ENCODE measurements around the gene CRTAC1. TPM values are rescaled to one million over a fixed set of nuclear protein-coding genes. Genes with fewer than 3 reads are reported as not detected.
A peak's percentile ranks its signal among the peaks of the same experiment; 100 is the strongest.

CRTAC1 gene
- polyA plus RNA-seq, 1 of the 3 experiments (the other 2 are of a cell fraction), result 0.05 TPM

- Histone ChIP-seq H3K36me3 (replicated peaks in 1 of 2; ENCODE audit: control insufficient read depth in 1 of 2, insufficient read depth in 2 of 2, low read length in 1 of 2) (no peaks in the 10 kb centered on the region), H3K9me3 (no peaks in the 10 kb centered on the region), H3K27ac (ENCODE audit: low read depth in 2 of 2, low read length in 1 of 2) (no peak overlapping the region), H3K4me1 (ENCODE audit: control insufficient read depth in 1 of 2, insufficient read depth in 2 of 2, low read depth in 1 of 2, low read length in 1 of 2) (no peaks in the 10 kb centered on the region), H3K9ac (no peak overlapping the region), H3K4me3 (ENCODE audit: low read depth in 2 of 2, low read length in 1 of 2) (no peak overlapping the region), H2AFZ (ENCODE audit: low read depth) (no peak overlapping the region), H3K27me3 (ENCODE audit: insufficient read depth) (no peaks in the 10 kb centered on the region; the same call in 1 of the 2 replicates), H3K79me2 (ENCODE audit: insufficient read depth) (no peaks in the 10 kb centered on the region), H4K20me1 (ENCODE audit: insufficient read depth) (no peaks in the 10 kb centered on the region), H3K4me2 (no peak overlapping the region), H3K9me2 (no peaks in the 10 kb centered on the region), H3F3A (replicated peaks; ENCODE audit: insufficient read depth) (no peaks in the 10 kb centered on the region)
- CTCF ChIA-PET, result no interaction called here
- POLR2A ChIA-PET, result no interaction called here
- no peak for TF ChIP-seq USF2 (IDR thresholded peaks at IDR 0.05; ENCODE audit: borderline replicate concordance, low read depth, low read length)
- no peak for TF ChIP-seq SIN3A (IDR thresholded peaks at IDR 0.05; ENCODE audit: borderline replicate concordance, low read depth, low read length)
- TF ChIP-seq PBX3 (IDR thresholded peaks at IDR 0.05), result no peak
- TF ChIP-seq TCF12 (IDR thresholded peaks at IDR 0.05), result no peak
- no peak for TF ChIP-seq EP300 (IDR thresholded peaks at IDR 0.05; ENCODE audit: borderline replicate concordance in 1 of 2, low read depth in 1 of 2, low read length in 1 of 2)
- TF ChIP-seq RFX5 (IDR thresholded peaks at IDR 0.05; ENCODE audit: low read length), result no peak
- no peak for TF ChIP-seq JUND (IDR thresholded peaks at IDR 0.05)
- no peak for TF ChIP-seq CHD2 (IDR thresholded peaks at IDR 0.05; ENCODE audit: low read length, partially characterized antibody)
- TF ChIP-seq FOSL2 (IDR thresholded peaks at IDR 0.05; ENCODE audit: borderline replicate concordance, low read depth), result no peak
- TF ChIP-seq MXI1 (IDR thresholded peaks at IDR 0.05; ENCODE audit: low read depth, low read length), result no peak
- TF ChIP-seq YY1 (IDR thresholded peaks at IDR 0.05; ENCODE audit: low read depth), result no peak
- no peak for DNase-seq
Observed at GRCh38 chr10:97944772-97945171, 85.6 kb downstream of the CRTAC1 start.

GRCh38 chr10:97943294-97943693 is 87.1 kb downstream of the CRTAC1 start:
- CTCF ChIA-PET, result interaction anchor here (0.6 kb wide), 1 partner anchor 460 kb away, joined by 4 read pairs; no protein-coding TSS in a partner anchor
- no peaks in the 10 kb centered on the region for H4K20me1 ChIP-seq (ENCODE audit: insufficient read depth)
- H3K4me1 ChIP-seq (ENCODE audit: control insufficient read depth in 1 of 2, insufficient read depth in 2 of 2, low read depth in 1 of 2, low read length in 1 of 2), result no peaks in the 10 kb centered on the region
- no peak overlapping the region for H2AFZ ChIP-seq (ENCODE audit: low read depth)
- H3K4me3 ChIP-seq (ENCODE audit: low read depth in 2 of 2, low read length in 1 of 2), result no peak overlapping the region
- no peak overlapping the region for H3K4me2 ChIP-seq
- H3K9ac ChIP-seq, result no peak overlapping the region
- POLR2A ChIA-PET, result no interaction called here
- no peaks in the 10 kb centered on the region for H3F3A ChIP-seq (replicated peaks; ENCODE audit: insufficient read depth)
- H3K36me3 ChIP-seq (replicated peaks in 1 of 2; ENCODE audit: control insufficient read depth in 1 of 2, insufficient read depth in 2 of 2, low read length in 1 of 2), result no peaks in the 10 kb centered on the region
- no peaks in the 10 kb centered on the region; the same call in 1 of the 2 replicates for H3K27me3 ChIP-seq (ENCODE audit: insufficient read depth)
- TF ChIP-seq, protein P1, sequence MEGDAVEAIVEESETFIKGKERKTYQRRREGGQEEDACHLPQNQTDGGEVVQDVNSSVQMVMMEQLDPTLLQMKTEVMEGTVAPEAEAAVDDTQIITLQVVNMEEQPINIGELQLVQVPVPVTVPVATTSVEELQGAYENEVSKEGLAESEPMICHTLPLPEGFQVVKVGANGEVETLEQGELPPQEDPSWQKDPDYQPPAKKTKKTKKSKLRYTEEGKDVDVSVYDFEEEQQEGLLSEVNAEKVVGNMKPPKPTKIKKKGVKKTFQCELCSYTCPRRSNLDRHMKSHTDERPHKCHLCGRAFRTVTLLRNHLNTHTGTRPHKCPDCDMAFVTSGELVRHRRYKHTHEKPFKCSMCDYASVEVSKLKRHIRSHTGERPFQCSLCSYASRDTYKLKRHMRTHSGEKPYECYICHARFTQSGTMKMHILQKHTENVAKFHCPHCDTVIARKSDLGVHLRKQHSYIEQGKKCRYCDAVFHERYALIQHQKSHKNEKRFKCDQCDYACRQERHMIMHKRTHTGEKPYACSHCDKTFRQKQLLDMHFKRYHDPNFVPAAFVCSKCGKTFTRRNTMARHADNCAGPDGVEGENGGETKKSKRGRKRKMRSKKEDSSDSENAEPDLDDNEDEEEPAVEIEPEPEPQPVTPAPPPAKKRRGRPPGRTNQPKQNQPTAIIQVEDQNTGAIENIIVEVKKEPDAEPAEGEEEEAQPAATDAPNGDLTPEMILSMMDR (IDR thresholded peaks at IDR 0.05), result peak; percentile 23; the same call in 1 of the 2 replicates
- TF ChIP-seq TEAD4 (IDR thresholded peaks at IDR 0.05; ENCODE audit: borderline replicate concordance, insufficient read depth), result no peak
- no peaks in the 10 kb centered on the region for H3K9me2 ChIP-seq
- no peaks in the 10 kb centered on the region for H3K79me2 ChIP-seq (ENCODE audit: insufficient read depth)
- H3K9me3 ChIP-seq, result no peaks in the 10 kb centered on the region
- H3K27ac ChIP-seq (ENCODE audit: low read depth in 2 of 2, low read length in 1 of 2), result no peak overlapping the region
- DNase-seq, result no peak
- WGBS (ENCODE audit: low lambda C conversion rate), result 9% methylated on average over 2 of the region's 2 CpGs
